Measurements from ENCODE around the gene TMOD2.
A peak's percentile ranks its signal among the peaks of the same experiment; 100 is the strongest.

The TMOD2 gene

DNA sequence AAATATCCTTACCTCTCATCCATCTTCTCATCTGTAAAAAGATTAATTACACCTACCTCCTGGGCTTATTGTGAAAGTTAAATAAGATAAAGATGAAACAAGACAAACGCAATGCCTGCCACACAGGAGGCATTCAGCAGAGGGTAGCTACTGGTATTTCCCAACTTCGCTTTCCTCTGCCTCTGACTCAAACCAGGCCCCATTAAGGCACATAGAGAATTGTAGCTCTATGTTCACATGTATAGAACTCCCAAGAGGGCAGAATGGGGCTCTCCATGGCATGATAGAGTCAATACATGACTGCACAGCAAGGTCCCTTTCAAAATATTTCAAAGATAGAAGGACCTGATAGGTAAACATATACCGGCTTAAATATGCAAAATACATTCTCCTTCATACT is 15.3 kb upstream of the TMOD2 start:
- no peak for DNase-seq

DNA sequence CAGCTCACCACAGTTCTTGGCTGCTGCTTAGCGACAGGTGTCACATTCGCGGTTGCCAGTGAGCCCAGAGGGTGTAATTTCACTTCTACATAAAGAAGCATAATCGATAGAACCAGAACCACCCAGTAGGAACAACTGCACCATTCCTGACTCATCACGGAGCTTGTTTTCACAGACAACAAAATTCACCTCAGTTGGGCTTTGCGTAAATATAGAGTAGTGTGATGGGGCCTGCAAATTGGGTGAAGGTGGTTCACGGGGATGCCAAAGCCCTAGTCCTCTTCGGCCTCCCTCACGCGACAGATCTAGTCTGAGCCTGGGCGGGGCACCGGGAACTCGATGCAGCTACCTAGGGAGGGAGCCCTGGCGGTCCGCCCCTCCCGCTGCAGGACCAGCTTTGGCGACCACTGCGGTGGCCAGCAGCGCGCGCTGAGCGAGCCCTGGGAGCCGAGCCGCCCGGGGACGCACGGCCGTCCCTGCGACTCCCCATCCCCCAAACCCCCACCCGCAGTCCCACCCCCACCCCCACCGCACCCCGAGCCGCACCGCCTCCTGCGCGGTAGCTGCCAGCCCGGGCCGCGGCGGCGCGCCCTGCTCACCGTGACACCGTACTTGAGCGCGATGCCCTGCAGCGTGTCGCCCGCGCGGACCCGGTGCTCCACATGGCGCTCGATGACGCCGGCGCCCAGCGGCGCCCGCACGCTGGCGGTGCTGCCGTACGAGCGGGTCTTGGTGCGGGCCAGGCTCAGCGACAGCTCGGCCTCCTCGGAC is 14.5 kb upstream of the TMOD2 start:
- DNase-seq, result peak in 3 of 4 experiments; percentile 18 to 60 (median 25)

GRCh38 chr15:51737522-51738305 is 13.7 kb upstream of the TMOD2 start, which contains the start of gene LYSMD2:
LYSMD2 (minus strand) TSS chr15:51737655; CDS start chr15:51737622, 33 bp downstream.
- DNase-seq, result peak; percentile 23 to 58 (median 40)

DNA sequence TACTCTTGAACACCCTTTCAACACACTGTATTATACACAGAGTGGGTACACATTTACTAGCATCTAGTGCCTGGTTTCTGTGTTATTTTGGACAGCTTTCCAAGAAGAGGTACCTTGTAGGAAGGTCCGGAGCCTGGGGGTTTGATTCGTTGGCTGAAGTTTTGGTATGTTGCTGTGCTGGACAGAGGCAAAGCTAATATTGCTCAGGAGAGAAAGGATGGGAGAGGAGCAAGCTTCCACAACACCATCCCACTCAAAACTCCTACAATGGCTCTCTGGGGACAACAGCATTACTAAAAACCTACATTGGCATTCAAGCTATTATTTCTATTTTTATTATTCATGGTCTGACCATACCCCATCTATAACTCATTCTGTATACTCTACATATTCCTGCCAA is 12.8 kb upstream of the TMOD2 start:
- DNase-seq, result no peak

GRCh38 chr15:51739061-51739712 is 12.2 kb upstream of the TMOD2 start:
- no peak for DNase-seq

GRCh38 chr15:51749307-51749706 is 2.1 kb upstream of the TMOD2 start:
- DNase-seq, result no peak

DNA sequence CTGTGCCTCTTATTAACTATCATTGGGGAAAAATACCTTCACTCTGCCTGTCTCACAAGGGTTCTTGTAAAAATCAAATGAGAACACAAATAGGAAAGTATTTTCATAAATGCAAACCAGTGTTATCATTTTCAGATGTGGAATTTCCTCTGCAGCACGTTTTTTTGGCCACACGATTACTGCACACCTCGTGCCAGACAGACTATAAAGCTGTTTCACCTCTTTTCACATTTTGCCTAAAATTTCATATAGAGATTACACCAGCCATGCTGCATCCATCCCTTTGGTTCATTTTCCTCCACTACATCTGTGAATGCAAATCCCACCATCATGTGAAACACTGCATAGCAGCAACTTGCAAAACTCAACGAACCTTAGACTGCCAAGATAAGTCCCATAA is 1.2 kb upstream of the TMOD2 start:
- no peak for DNase-seq

- peak in 1 of 4 experiments; percentile 9 for DNase-seq
Measured at GRCh38 chr15:51751697-51752683, 593 bp downstream of the TMOD2 start.

DNA sequence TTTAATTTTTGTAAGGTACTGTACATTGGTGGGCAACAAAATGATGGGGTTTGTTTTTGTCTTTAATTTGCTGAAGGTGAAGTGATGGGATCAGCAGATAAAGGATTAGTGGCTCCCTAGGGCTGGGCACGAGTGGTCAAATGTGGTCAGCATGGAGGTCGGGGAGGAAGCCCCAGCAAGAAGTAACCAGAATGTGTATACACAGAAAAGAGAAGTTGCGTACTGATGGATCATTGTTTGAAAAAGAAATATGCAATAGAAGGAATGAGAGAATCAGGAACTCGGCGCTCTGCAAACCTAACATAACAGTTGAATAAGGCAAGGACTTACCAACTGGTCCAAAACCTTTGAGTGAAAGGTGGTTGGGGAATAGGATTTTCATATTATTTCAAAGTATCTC is 1.5 kb downstream of the TMOD2 start:
- no peak for DNase-seq

DNA sequence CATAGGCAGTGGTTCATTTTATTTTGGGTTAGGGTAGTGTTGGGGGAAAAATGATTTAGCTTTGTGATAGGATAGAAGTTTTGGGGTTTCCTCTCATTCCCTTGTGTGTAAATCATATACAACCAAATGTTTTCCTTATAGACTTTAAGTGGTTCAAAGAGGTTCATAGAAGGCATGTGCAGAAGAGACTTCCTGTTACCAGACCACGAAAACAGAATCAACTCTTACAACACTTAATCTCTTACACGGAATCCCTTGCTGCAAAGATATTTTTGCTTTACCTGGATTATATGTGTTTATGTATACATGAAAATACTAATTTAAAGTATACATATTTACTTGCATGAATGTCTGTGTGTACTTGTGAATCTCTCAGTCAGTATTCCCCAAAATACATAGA is 2.9 kb downstream of the TMOD2 start:
- no peak for DNase-seq

DNA sequence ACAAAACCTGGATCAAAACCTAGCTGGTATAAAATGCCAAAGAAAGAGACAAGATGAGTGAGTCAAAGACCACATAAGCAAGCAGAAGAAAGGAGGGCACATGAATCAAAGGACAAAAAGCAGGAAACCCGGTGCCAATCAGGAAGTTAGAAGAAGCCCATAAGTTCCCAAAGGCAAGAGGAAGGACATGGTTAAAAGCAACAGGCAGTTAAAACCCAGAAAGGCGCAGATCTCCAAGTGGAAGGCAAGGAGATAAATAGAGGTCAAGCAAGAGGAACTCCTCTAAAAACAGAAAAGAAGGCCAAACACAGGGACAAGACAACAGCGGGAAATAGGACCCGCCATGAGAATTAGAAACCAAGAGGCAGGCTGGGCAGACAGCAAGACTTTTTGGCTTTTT is 4.4 kb downstream of the TMOD2 start:
- no peak for DNase-seq

GRCh38 chr15:51756482-51756881 is 5.1 kb downstream of the TMOD2 start:
- no peak for DNase-seq

- no peak for DNase-seq
Measured at GRCh38 chr15:51757450-51757849, 6.1 kb downstream of the TMOD2 start.

DNA sequence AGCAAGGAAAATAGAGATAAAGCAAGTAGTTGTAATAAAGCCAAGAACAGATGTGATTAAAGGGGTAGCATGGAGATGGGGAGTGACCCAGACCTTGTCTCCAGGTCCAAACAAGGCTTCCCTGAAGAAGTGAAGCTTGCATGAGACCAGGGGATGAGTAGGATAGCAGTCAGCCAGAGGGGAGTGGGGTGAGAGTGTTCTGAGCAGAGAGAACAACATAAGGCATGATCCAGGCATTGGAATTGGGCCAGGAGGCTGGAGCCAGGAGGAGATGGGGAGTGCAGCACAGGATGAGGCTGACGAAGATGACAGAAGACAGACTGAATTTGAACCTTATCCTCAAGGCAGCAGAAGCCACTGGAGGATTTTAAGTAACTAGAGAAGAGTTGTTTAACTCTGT is 7.2 kb downstream of the TMOD2 start:
- no peak for DNase-seq

DNA sequence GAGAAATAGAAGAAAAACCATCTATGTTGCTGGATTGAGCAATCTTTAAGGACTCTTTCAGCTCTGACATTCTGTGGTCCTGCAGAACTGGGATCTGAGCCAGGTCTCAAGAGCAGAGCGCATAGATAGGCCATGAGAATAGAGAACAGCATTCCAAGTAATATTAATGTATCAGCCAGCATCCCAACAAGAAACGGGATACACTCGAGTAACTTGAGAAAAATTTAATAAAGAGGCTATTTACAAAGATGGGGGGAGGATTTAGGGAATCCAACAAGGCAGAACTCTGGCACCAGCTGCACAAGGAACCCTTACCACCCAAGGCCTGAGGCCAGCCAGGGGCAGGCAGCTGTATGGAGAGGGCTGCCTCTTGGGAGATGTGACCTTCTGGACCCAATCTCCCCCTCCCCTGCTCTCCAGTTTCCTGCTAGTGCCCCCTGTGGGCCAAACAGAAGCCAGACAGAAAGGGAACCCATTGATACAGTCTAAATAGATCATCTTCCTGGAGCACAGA is 8.2 kb downstream of the TMOD2 start:
- no peak for DNase-seq

GRCh38 chr15:51760805-51761204 is 9.4 kb downstream of the TMOD2 start:
- DNase-seq, result no peak

DNA sequence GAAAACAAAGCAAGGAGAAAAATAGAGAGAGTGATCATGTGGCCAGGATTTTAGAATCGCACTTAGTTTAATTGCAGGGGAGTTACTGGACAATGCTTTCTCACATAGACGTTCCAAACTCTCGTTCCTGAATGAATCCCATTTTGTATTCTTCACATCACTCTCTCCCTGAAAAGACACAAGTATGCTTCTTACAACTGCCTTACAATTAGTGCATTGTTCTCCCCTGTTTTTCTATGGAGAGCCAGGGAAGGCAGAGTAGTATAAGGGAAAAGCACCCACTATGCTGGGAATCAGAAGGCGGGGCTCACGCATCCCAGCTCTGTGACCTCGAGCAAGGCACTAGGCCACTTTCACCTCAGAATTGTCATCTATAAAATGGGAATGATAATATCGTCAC is 14.4 kb downstream of the TMOD2 start:
- no peak for DNase-seq

DNA sequence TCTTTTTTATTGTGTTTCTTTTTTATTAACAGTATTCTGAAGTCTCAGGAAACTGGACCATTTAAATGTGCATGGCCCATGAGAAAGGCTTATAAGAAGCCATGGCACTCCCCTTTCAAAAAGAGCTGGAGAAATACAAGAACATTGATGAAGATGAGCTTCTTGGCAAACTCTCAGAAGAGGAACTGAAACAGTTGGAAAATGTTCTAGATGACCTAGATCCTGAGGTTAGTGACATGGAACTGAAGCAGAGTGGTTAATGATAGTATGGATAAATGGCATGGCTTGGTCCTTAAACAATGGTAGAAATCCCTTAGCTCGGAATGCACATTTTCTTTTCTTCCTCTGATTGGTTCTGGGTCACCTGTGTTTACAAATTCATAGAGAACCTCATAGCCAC is 14.9 kb downstream of the TMOD2 start:
- no peak for DNase-seq

DNA sequence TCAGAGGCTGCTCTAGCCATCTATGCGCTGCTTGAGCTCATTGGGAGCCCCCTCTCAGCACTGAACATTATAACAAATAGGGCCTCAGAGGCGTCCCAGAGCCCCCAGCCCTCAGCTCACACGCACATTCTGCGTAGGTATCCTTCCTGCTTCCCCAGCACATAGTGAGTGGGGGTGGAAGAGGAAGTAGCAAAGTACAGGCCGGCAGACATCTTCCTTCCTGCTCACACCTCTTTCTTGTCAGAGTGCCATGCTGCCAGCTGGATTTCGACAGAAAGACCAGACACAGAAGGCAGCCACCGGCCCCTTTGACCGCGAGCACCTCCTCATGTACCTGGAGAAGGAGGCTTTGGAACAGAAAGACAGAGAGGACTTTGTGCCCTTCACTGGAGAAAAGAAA is 16.6 kb downstream of the TMOD2 start:
- DNase-seq, result no peak

GRCh38 chr15:51770902-51771301 is 19.5 kb downstream of the TMOD2 start:
- no peak for DNase-seq

- DNase-seq, result no peak
Measured at GRCh38 chr15:51771773-51772172, 20.4 kb downstream of the TMOD2 start.

GRCh38 chr15:51774916-51775315 is 23.5 kb downstream of the TMOD2 start:
- no peak for DNase-seq
